ENCODE results near the gene UNC5A.

- TF ChIP-seq CTCF (conservative IDR thresholded peaks at IDR 0.05) (no peak), ZFX (IDR thresholded peaks at IDR 0.05) (no peak)
Measured at GRCh38 chr5:176847726-176848290, 37.4 kb downstream of the UNC5A start.

Data from C4-2B (cell line).